PC-3 (cell line): ENCODE results near the gene PRDM1. TPM values are rescaled to one million over a fixed set of nuclear protein-coding genes. Genes with fewer than 3 reads are reported as not detected.

Experiments used
- ATAC-seq: fragments of 200-7000 bp; cut with Tn5 transposase; 2 replicates; pipeline ENCODE4 v1.9.1; 2020; ENCODE audit warnings: mild to moderate bottlenecking, moderate library complexity
- BruUV-seq: library from RNA; stranded (reverse); fragments of 400-500 nt; replicated peaks from 2 replicates; lab custom pipeline; 2021; lab: Mats Ljungman, UMichigan
- CTCF ChIA-PET: fragments of 300-600 bp; sonication (Branson Sonifier 250); formaldehyde crosslinking; loops from one replicate; lab custom pipeline; 2022; ENCODE audit warnings: antibody characterized with exemption; lab: Charles Lee
- POLR2A ChIA-PET: fragments of 300-600 bp; sonication (Branson Sonifier 250); formaldehyde crosslinking; loops from one replicate; lab custom pipeline; 2022; ENCODE audit warnings: antibody characterized with exemption; ENCODE audit not compliant: unreplicated experiment; lab: Charles Lee
- DNase-seq: peaks from one replicate; pipeline ENCODE4 v3.0.0-alpha.2; 2015
- H2AFZ ChIP-seq: fragments of 300-600 bp; sonication (generic); 2 replicates; pipeline ENCODE4 v1.6.0; 2016; ENCODE audit warnings: antibody characterized with exemption, low read length
- H3F3A ChIP-seq: fragments of 300-600 bp; sonication (generic); one replicate; pipeline ENCODE4 v1.6.0; 2017; ENCODE audit warnings: antibody characterized with exemption, low read length, control low read depth, mild to moderate bottlenecking; ENCODE audit not compliant: unreplicated experiment
- H3K27ac ChIP-seq: fragments of 300-600 bp; sonication (generic); 2 replicates; pipeline ENCODE4 v1.5.1; 2016; ENCODE audit warnings: mild to moderate bottlenecking, low read length
- H3K27me3 ChIP-seq: fragments of 300-600 bp; sonication (generic); 2 replicates; pipeline ENCODE4 v1.6.1; 2016; ENCODE audit warnings: low read length, mixed read lengths
- H3K36me3 ChIP-seq: fragments of 300-600 bp; sonication (generic); 2 replicates; pipeline ENCODE4 v1.6.1; 2016; ENCODE audit warnings: low read depth, mixed run types, low read length, mixed read lengths
- H3K4me1 ChIP-seq: fragments of 300-600 bp; sonication (generic); 2 replicates; pipeline ENCODE4 v1.5.1; 2016; ENCODE audit warnings: low read length; ENCODE audit not compliant: insufficient read depth
- H3K4me2 ChIP-seq: fragments of 300-600 bp; sonication (generic); 2 replicates; pipeline ENCODE4 v1.6.0; 2016; ENCODE audit warnings: low read length
- H3K4me3 ChIP-seq: fragments of 300-600 bp; sonication (generic); 2 replicates; pipeline ENCODE4 v1.5.1; 2016; ENCODE audit warnings: mild to moderate bottlenecking, low read length, mixed read lengths
- H3K79me2 ChIP-seq: fragments of 300-600 bp; sonication (generic); 2 replicates; pipeline ENCODE4 v1.6.1; 2017; ENCODE audit warnings: low read length, mixed read lengths
- H3K9ac ChIP-seq: fragments of 300-600 bp; sonication (generic); 2 replicates; pipeline ENCODE4 v1.6.0; 2016; ENCODE audit warnings: mild to moderate bottlenecking, low read length
- H3K9me2 ChIP-seq: fragments of 300-600 bp; sonication (generic); replicated peaks from 2 replicates; pipeline ENCODE4 v1.6.1; 2016; ENCODE audit warnings: mixed run types, low read length, mixed read lengths
- H3K9me3 ChIP-seq: fragments of 300-600 bp; sonication (generic); 2 replicates; pipeline ENCODE4 v1.6.1; 2016; ENCODE audit warnings: low read length, mixed read lengths
- H4K20me1 ChIP-seq: fragments of 300-600 bp; sonication (generic); 2 replicates; pipeline ENCODE4 v1.6.1; 2016; ENCODE audit warnings: low read length, mixed read lengths
- CTCF ChIP-seq: fragments of 300-600 bp; sonication (generic); conservative IDR thresholded peaks from 2 replicates; pipeline ENCODE4 v1.5.1; 2017; ENCODE audit warnings: antibody characterized with exemption, low read depth, mild to moderate bottlenecking, low read length
- EZH2 ChIP-seq: fragments of 300-600 bp; sonication (generic); IDR thresholded peaks from one replicate; pipeline ENCODE4 v1.6.1; 2017; ENCODE audit warnings: antibody characterized with exemption, mild to moderate bottlenecking, low read length; ENCODE audit not compliant: unreplicated experiment
- EZH2phosphoT487 ChIP-seq: fragments of 300-600 bp; sonication (generic); IDR thresholded peaks from 2 replicates; pipeline ENCODE4 v1.6.1; 2018; ENCODE audit warnings: mild to moderate bottlenecking, antibody characterized with exemption, low read length, borderline replicate concordance
- intact Hi-C: fragments of 100-400 bp; cut with micrococcal nuclease; formaldehyde crosslinking; loops from 2 replicates; pipeline ENCODE4 v1.9.0; 2023
- total RNA-seq: library from RNA; depleted of rRNA; stranded (reverse); fragments of >200 nt; gene quantifications from 2 replicates; pipeline ENCODE4 v1.2.3, GENCODE V29; 2014

The PRDM1 gene
- total RNA-seq, 1 experiment from 2014 or later = 2.0 TPM

GRCh38 chr6:106119546-106119945 lies 33.4 kb downstream of the PRDM1 start:
- Histone ChIP-seq H3K9me2 (no peaks in the 10 kb centered on the region), H4K20me1 (no peaks in the 10 kb centered on the region), H3K9ac (no peak overlapping the region), H3K4me2 (peak overlapping the region; percentile 42), H3K36me3 (no peaks in the 10 kb centered on the region), H3K27ac (peak overlapping the region; percentile 73), H3K9me3 (no peaks in the 10 kb centered on the region), H3K79me2 (no peaks in the 10 kb centered on the region), H2AFZ (peak overlapping the region; percentile 54), H3K4me3 (no peak overlapping the region), H3K4me1 (peaks cover 28% of the 10 kb centered on the region), H3F3A (no peaks in the 10 kb centered on the region), H3K27me3 (no peaks in the 10 kb centered on the region)
- TF ChIP-seq EZH2phosphoT487 = no peak
- DNase-seq (peak; percentile 92), ATAC-seq (peak; percentile 94)
- ChIA-PET POLR2A (no interaction called here), CTCF (interaction anchor here (0.7 kb wide), 1 partner anchor 129 kb away, joined by 5 read pairs; no protein-coding TSS in a partner anchor)
- BruUV-seq = no TSS peak
- intact Hi-C loops = no loop called here

- Histone ChIP-seq H3F3A (no peaks in the 10 kb centered on the region), H3K9ac (no peak overlapping the region; the same call in 1 of the 2 replicates), H4K20me1 (no peaks in the 10 kb centered on the region), H3K27me3 (no peaks in the 10 kb centered on the region), H3K36me3 (no peaks in the 10 kb centered on the region), H3K9me3 (no peaks in the 10 kb centered on the region), H3K4me1 (peaks cover 28% of the 10 kb centered on the region), H3K79me2 (no peaks in the 10 kb centered on the region), H3K4me2 (peak overlapping the region; percentile 42), H3K27ac (peak overlapping the region; percentile 73), H3K4me3 (no peak overlapping the region), H2AFZ (peak overlapping the region; percentile 54; the same call in 1 of the 2 replicates), H3K9me2 (no peaks in the 10 kb centered on the region)
- ChIA-PET CTCF (interaction anchor here (0.7 kb wide), 1 partner anchor 130 kb away, joined by 5 read pairs; no protein-coding TSS in a partner anchor), POLR2A (no interaction called here)
- ATAC-seq (no peak), DNase-seq (no peak)
- intact Hi-C loops = no loop called here
- TF ChIP-seq CTCF = no peak
- TF ChIP-seq EZH2 = no peak
- TF ChIP-seq EZH2phosphoT487 = no peak
- BruUV-seq = no TSS peak
Observed at GRCh38 chr6:106120006-106120405, 33.9 kb downstream of the PRDM1 start.

GRCh38 chr6:106120406-106120805 lies 34.3 kb downstream of the PRDM1 start:
- Histone ChIP-seq H4K20me1 (no peaks in the 10 kb centered on the region), H3K9me3 (no peaks in the 10 kb centered on the region), H3K36me3 (no peaks in the 10 kb centered on the region), H3K4me3 (no peak overlapping the region), H3K9me2 (no peaks in the 10 kb centered on the region), H3K27ac (peak overlapping the region; percentile 73; the same call in 1 of the 2 replicates), H2AFZ (no peak overlapping the region), H3F3A (no peaks in the 10 kb centered on the region), H3K4me1 (peaks cover 28% of the 10 kb centered on the region), H3K79me2 (no peaks in the 10 kb centered on the region), H3K27me3 (no peaks in the 10 kb centered on the region), H3K4me2 (0 out of 2 replicates have a peak overlapping the region, but pooled peaks have one; percentile 42), H3K9ac (no peak overlapping the region)
- DNase-seq (no peak), ATAC-seq (no peak)
- POLR2A ChIA-PET = no interaction called here
- no TSS peak for BruUV-seq
- CTCF ChIA-PET = no interaction called here
- intact Hi-C loops = no loop called here
- TF ChIP-seq EZH2 (no peak), EZH2phosphoT487 (no peak)
